Colonic mucosa (tissue), 4 donors: ENCODE measurements around the gene ZNF568. TPM values are rescaled to one million over a fixed set of nuclear protein-coding genes. Genes with fewer than 3 reads are reported as not detected.

Experiments
- DNase-seq: peaks from one replicate; pipeline ENCODE4 v3.0.0-alpha.2; 2020
- H3K27ac ChIP-seq: fragments of 200-600 bp; one replicate; pipeline ENCODE4 v1.8.0; 2021
- H3K27me3 ChIP-seq: fragments of 200-600 bp; one replicate; pipeline ENCODE4 v1.8.0; 2021
- H3K36me3 ChIP-seq: fragments of 200-600 bp; one replicate; pipeline ENCODE4 v1.8.0; 2021
- H3K4me1 ChIP-seq: fragments of 200-600 bp; one replicate; pipeline ENCODE4 v1.8.0; 2021; ENCODE audit warnings: mild to moderate bottlenecking
- H3K4me3 ChIP-seq: fragments of 200-600 bp; one replicate; pipeline ENCODE4 v1.8.0; 2021
- H3K9ac ChIP-seq, 2 donors: one replicate each; pipeline ENCODE4 v1.7.0; 2013; ENCODE audit warnings: control low read depth in 2 of 2, low read depth in 2 of 2, low read length in 2 of 2
- H3K9me3 ChIP-seq: fragments of 200-600 bp; one replicate; pipeline ENCODE4 v1.8.0; 2021
- CTCF ChIP-seq: fragments of 200-600 bp; IDR thresholded peaks from one replicate; pipeline ENCODE4 v1.8.0; 2022; ENCODE audit warnings: antibody characterized with exemption, mild to moderate bottlenecking
- intact Hi-C: fragments of 100-400 bp; cut with DNase I; formaldehyde crosslinking; loops from one replicate; pipeline ENCODE4 v1.14.1; 2022
- total RNA-seq, 2 donors: library from RNA; stranded (reverse); fragmentation: NEBNext Ultra II Directional in 1 of 2; extraction: Animal tissue kit (Norgen Biotek cat#: 25700) in 1 of 2; gene quantifications; one replicate each; pipeline ENCODE4 v1.2.1, GENCODE V29; 2021
- donor health status: healthy.
- donor health status: DM: no; HTN: no; CAD: no.
- donor health status: DM: no; HTN: no; CAD: no.

Gene ZNF568
- total RNA-seq, 2 donors from 2014 or later, result 2.5 to 4.7 TPM

- no peak for TF ChIP-seq CTCF
- H3K4me3 ChIP-seq, result peak overlapping the region; percentile 84
- H3K27me3 ChIP-seq, result no peaks in the 10 kb centered on the region
- peak overlapping the region; percentile 61 to 73 for H3K9ac ChIP-seq
- H3K4me1 ChIP-seq, result no peaks in the 10 kb centered on the region
- no peaks in the 10 kb centered on the region for H3K36me3 ChIP-seq
- intact Hi-C loops, result no loop called here
- no peak for DNase-seq
- H3K9me3 ChIP-seq, result no peaks in the 10 kb centered on the region
- H3K27ac ChIP-seq, result no peak overlapping the region
These were observed 859 bp downstream of the ZNF568 start for GRCh38 chr19:36916991-36917390.

GRCh38 chr19:36918090-36918489 is 2.0 kb downstream of the ZNF568 start:
- H3K9ac ChIP-seq, result no peak overlapping the region
- no peak overlapping the region for H3K4me3 ChIP-seq
- intact Hi-C loops, result no loop called here
- H3K36me3 ChIP-seq, result no peaks in the 10 kb centered on the region
- no peaks in the 10 kb centered on the region for H3K27me3 ChIP-seq
- H3K4me1 ChIP-seq, result no peaks in the 10 kb centered on the region
- no peak overlapping the region for H3K27ac ChIP-seq
- no peaks in the 10 kb centered on the region for H3K9me3 ChIP-seq
- DNase-seq, result no peak
- no peak for TF ChIP-seq CTCF

- intact Hi-C loops, result no loop called here
- no peak overlapping the region for H3K27ac ChIP-seq
- H3K27me3 ChIP-seq, result no peaks in the 10 kb centered on the region
- DNase-seq, result no peak
- peaks cover 5% of the 10 kb centered on the region for H3K9me3 ChIP-seq
- TF ChIP-seq CTCF, result no peak
- H3K4me1 ChIP-seq, result no peaks in the 10 kb centered on the region
- no peaks in the 10 kb centered on the region for H3K36me3 ChIP-seq
- H3K9ac ChIP-seq, result no peak overlapping the region
- H3K4me3 ChIP-seq, result no peak overlapping the region
These were observed 15.6 kb downstream of the ZNF568 start for GRCh38 chr19:36931684-36932083.

- H3K9ac ChIP-seq, result no peak overlapping the region
- TF ChIP-seq CTCF, result no peak
- intact Hi-C loops, result no loop called here
- peaks cover 4% of the 10 kb centered on the region for H3K9me3 ChIP-seq
- no peaks in the 10 kb centered on the region for H3K27me3 ChIP-seq
- H3K4me1 ChIP-seq, result no peaks in the 10 kb centered on the region
- no peak overlapping the region for H3K4me3 ChIP-seq
- H3K36me3 ChIP-seq, result peaks cover 5% of the 10 kb centered on the region
- no peak for DNase-seq
- H3K27ac ChIP-seq, result no peak overlapping the region
These were observed 23.0 kb downstream of the ZNF568 start for GRCh38 chr19:36939153-36939552.

- H3K9me3 ChIP-seq, result peaks cover 13% of the 10 kb centered on the region
- no peaks in the 10 kb centered on the region for H3K4me1 ChIP-seq
- no peak overlapping the region for H3K9ac ChIP-seq
- TF ChIP-seq CTCF, result no peak
- H3K27ac ChIP-seq, result no peak overlapping the region
- H3K27me3 ChIP-seq, result no peaks in the 10 kb centered on the region
- intact Hi-C loops, result no loop called here
- no peak for DNase-seq
- peaks cover 5% of the 10 kb centered on the region for H3K36me3 ChIP-seq
- H3K4me3 ChIP-seq, result no peak overlapping the region
These were observed 34.4 kb downstream of the ZNF568 start for GRCh38 chr19:36950335-36951119.
